GM18909 (cell line): Measurements from ENCODE around the gene GLDN.
"Not testable (repeated sequence)": the region's sequence is repeated elsewhere in the genome, so short reads cannot be mapped to it uniquely, and the experiment has no call there.

Experiments used
- ATAC-seq: cut with Tn5 transposase; IDR thresholded peaks from one replicate; pipeline ENCODE4 v1.9.1; 2021; ENCODE audit warnings: mild to moderate bottlenecking; ENCODE audit not compliant: unreplicated experiment, poor library complexity

GLDN gene

DNA sequence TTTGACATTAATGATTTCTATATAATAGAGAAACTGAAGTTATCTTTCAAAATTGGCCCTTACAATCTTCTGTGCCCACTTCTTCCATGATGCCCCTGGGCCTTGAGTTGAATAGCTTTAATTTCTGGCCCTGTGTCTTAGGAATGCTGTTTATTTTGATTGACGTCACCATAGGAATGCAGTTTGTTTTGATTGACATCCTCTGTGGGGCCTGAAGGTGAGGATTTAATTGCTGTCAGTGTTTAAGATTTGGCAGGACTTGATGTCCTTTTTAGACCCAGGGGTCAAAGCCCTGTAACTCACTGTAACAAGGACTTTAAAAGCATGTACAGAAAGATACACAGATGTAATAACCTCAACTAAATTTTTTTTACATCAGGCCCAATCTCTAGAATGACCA is 83.3 kb downstream of the GLDN start:
- ATAC-seq, result no peak

GRCh38 chr15:51425517-51426040 is 84.1 kb downstream of the GLDN start:
- ATAC-seq, result no peak

DNA sequence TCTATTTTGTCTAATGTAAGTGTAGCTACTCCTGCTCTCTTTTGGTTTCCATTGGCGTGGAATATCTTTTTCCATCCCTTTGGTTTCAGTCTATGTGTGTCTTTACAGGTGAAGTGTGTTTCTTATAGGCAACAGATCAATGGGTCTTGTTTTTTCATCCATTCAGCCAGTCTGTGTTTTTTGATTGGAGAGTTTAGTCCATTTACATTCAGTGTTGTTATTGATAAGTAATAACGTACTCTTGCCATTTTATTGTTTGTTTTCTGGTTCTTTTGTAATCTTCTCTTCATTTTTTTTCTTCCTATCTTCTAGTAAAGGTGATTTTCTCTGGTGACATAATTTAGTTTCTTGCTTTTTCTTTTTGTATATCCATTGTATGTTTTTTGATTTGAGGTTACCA is 97.1 kb downstream of the GLDN start:
- no peak for ATAC-seq

GRCh38 chr15:51443282-51443914 is 101.9 kb downstream of the GLDN start:
- no peak for ATAC-seq

GRCh38 chr15:51444112-51444511 is 102.7 kb downstream of the GLDN start:
- ATAC-seq, result no peak

GRCh38 chr15:51444807-51445206 is 103.4 kb downstream of the GLDN start:
- no peak for ATAC-seq

GRCh38 chr15:51446029-51446744 is 104.7 kb downstream of the GLDN start:
- ATAC-seq, result not testable (repeated sequence)

- ATAC-seq, result no peak
Measured at GRCh38 chr15:51447855-51448621, 106.6 kb downstream of the GLDN start.

DNA sequence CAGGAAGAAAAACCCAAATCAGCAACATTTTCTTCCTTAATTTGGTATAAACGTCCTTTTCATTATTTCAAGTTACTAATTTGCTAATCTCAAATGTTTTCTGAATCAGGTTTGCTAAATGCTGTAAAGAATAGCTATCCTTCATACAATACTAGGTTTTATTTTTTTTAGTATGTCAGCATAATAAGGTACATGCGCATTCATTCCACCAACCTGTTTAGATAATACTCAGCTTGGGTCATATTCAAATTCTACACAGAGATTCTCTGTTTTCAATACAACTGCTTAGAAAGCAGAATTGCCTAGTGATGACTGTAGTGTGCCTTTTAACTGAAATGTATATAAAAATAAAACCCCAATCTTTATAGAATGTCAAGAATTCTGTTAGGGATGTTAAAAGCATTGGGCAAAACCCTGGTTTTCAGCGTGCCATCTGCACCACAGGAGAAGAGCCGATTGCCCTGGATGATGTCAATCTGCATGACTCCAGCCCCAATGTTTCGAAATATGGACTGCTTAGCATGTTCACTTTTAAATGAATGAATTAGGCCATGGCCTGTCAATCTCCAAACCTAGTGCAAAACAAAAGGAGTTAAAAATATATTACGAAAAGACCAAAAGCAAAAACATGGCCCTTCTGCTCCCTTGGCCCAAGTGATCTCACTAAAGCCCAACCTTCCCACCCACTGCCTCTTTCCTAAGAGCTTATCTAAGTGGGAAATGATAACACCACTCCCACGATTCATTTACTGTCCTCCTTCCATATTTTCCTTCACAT is 107.4 kb downstream of the GLDN start:
- no peak for ATAC-seq

- no peak for ATAC-seq
Measured at GRCh38 chr15:51450001-51450400, 108.5 kb downstream of the GLDN start.
